ENCODE measurements around the gene C1QL4.

- TF ChIP-seq CTCF (conservative IDR thresholded peaks at IDR 0.05 in 1 of 2, IDR thresholded peaks at IDR 0.05 in 1 of 2; ENCODE audit: low read depth in 1 of 2, low read length in 2 of 2) (no peak), EZH2 (IDR thresholded peaks at IDR 0.05; ENCODE audit: low read length, missing control alignments) (no peak)
Observed at GRCh38 chr12:49342914-49343731, 6.1 kb upstream of the C1QL4 start.

Data from fibroblast of lung (primary cell).